GM18526 (cell line): ENCODE results near the gene PODXL2.

ENCODE experiments used
- POLR2A ChIP-seq: IDR thresholded peaks from 3 replicates; pipeline ENCODE4 v1.6.1; 2011; ENCODE audit not compliant: insufficient read length; ENCODE audit errors: extremely low read depth

The PODXL2 gene

GRCh38 chr3:127637971-127638370 is 9.0 kb downstream of the PODXL2 start:
- no peak for TF ChIP-seq POLR2A

GRCh38 chr3:127639173-127640041 is 10.4 kb downstream of the PODXL2 start:
- no peak for TF ChIP-seq POLR2A

GRCh38 chr3:127640042-127640355 is 11.0 kb downstream of the PODXL2 start:
- no peak for TF ChIP-seq POLR2A

GRCh38 chr3:127644641-127645370 is 15.8 kb downstream of the PODXL2 start:
- no peak for TF ChIP-seq POLR2A

- TF ChIP-seq POLR2A, result no peak
Measured at GRCh38 chr3:127645371-127646015, 16.5 kb downstream of the PODXL2 start.

- no peak for TF ChIP-seq POLR2A
Measured at GRCh38 chr3:127646501-127647046, 17.6 kb downstream of the PODXL2 start.

- no peak for TF ChIP-seq POLR2A
Measured at GRCh38 chr3:127647166-127647844, 18.3 kb downstream of the PODXL2 start.

GRCh38 chr3:127647845-127648204 is 18.8 kb downstream of the PODXL2 start:
- no peak for TF ChIP-seq POLR2A

GRCh38 chr3:127650236-127650635 is 21.3 kb downstream of the PODXL2 start:
- TF ChIP-seq POLR2A, result no peak

- no peak for TF ChIP-seq POLR2A
Measured at GRCh38 chr3:127651516-127652172, 22.7 kb downstream of the PODXL2 start.

GRCh38 chr3:127652246-127652995 is 23.4 kb downstream of the PODXL2 start:
- no peak for TF ChIP-seq POLR2A

- no peak for TF ChIP-seq POLR2A
Measured at GRCh38 chr3:127654374-127654773, 25.4 kb downstream of the PODXL2 start.

GRCh38 chr3:127655641-127656040 is 26.7 kb downstream of the PODXL2 start:
- no peak for TF ChIP-seq POLR2A

- no peak for TF ChIP-seq POLR2A
Measured at GRCh38 chr3:127656906-127657305, 27.9 kb downstream of the PODXL2 start.
